Esophagus muscularis mucosa (tissue), 4 donors: ENCODE results near the gene AP2A1.

ENCODE experiments used
- EP300 ChIP-seq: sonication (generic); formaldehyde crosslinking; IDR thresholded peaks from one replicate; pipeline ENCODE4 v1.6.1; 2017; ENCODE audit warnings: antibody characterized with exemption
- POLR2A ChIP-seq: fragments of 450-650 bp; IDR thresholded peaks from one replicate; pipeline ENCODE4 v1.6.1; 2017; ENCODE audit warnings: antibody characterized with exemption, moderate library complexity, mild to moderate bottlenecking, low read depth
- POLR2AphosphoS5 ChIP-seq, 2 donors: sonication (generic); formaldehyde crosslinking; IDR thresholded peaks; one replicate each; pipeline ENCODE4 v1.6.1; 2017; ENCODE audit warnings: antibody characterized with exemption in 2 of 2
- TF ChIP-seq, protein P1 (sequence below), 3 experiments: fragments of 200-600 bp in 2 of 3; fragments of 450-650 bp in 1 of 3; sonication (generic) in 2 of 3; IDR thresholded peaks; one replicate each; pipeline ENCODE4 v1.5.1; 2017 to 2019; ENCODE audit warnings: antibody characterized with exemption in 3 of 3, mild to moderate bottlenecking in 2 of 3, moderate library complexity in 1 of 3

- TF ChIP-seq POLR2A: no peak
- TF ChIP-seq, protein P1, sequence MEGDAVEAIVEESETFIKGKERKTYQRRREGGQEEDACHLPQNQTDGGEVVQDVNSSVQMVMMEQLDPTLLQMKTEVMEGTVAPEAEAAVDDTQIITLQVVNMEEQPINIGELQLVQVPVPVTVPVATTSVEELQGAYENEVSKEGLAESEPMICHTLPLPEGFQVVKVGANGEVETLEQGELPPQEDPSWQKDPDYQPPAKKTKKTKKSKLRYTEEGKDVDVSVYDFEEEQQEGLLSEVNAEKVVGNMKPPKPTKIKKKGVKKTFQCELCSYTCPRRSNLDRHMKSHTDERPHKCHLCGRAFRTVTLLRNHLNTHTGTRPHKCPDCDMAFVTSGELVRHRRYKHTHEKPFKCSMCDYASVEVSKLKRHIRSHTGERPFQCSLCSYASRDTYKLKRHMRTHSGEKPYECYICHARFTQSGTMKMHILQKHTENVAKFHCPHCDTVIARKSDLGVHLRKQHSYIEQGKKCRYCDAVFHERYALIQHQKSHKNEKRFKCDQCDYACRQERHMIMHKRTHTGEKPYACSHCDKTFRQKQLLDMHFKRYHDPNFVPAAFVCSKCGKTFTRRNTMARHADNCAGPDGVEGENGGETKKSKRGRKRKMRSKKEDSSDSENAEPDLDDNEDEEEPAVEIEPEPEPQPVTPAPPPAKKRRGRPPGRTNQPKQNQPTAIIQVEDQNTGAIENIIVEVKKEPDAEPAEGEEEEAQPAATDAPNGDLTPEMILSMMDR (IDR thresholded peaks at IDR 0.05): no peak
- no peak for TF ChIP-seq EP300
- no peak for TF ChIP-seq POLR2AphosphoS5 (IDR thresholded peaks at IDR 0.05)
Observed at GRCh38 chr19:49837425-49837824, 70.6 kb downstream of the AP2A1 start.
